Measurements from ENCODE around the gene TMX3. TPM values are rescaled to one million over a fixed set of nuclear protein-coding genes. Genes with fewer than 3 reads are reported as not detected.
A peak's percentile ranks its signal among the peaks of the same experiment; 100 is the strongest.

Gene TMX3
- total and polyA plus RNA-seq, 8 donors: 11.1 to 25.5 (median 15.6) TPM

DNA sequence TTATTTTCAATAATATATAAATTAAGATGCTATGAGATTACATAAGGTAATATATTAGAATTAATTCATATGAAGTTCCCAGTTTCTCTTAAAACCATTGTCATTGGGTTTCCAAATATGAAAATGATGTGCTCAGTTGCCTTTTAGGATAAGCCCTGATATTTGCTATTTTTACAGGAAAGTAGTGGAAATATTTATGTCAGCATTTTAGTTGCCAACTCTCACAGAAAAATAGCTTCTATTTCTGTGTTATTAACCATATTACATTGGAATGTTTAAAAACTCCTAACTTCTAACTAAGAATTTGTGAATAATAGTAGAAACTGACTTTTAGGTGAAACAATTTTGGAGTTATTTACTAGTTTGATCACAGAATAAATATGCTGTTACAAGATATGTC is 74.0 kb downstream of the TMX3 start:
- Histone ChIP-seq H3K4me3 (no peak overlapping the region), H3K9me3 (no peaks in the 10 kb centered on the region), H3K4me1 (no peaks in the 10 kb centered on the region), H3K27ac (no peak overlapping the region), H3K27me3 (no peaks in the 10 kb centered on the region), H3K36me3 (no peaks in the 10 kb centered on the region)
- TF ChIP-seq, protein P1, sequence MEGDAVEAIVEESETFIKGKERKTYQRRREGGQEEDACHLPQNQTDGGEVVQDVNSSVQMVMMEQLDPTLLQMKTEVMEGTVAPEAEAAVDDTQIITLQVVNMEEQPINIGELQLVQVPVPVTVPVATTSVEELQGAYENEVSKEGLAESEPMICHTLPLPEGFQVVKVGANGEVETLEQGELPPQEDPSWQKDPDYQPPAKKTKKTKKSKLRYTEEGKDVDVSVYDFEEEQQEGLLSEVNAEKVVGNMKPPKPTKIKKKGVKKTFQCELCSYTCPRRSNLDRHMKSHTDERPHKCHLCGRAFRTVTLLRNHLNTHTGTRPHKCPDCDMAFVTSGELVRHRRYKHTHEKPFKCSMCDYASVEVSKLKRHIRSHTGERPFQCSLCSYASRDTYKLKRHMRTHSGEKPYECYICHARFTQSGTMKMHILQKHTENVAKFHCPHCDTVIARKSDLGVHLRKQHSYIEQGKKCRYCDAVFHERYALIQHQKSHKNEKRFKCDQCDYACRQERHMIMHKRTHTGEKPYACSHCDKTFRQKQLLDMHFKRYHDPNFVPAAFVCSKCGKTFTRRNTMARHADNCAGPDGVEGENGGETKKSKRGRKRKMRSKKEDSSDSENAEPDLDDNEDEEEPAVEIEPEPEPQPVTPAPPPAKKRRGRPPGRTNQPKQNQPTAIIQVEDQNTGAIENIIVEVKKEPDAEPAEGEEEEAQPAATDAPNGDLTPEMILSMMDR (IDR thresholded peaks at IDR 0.05): no peak
- DNase-seq: no peak
- no peak for FAIRE-seq
- intact Hi-C loops (cut with DNase I): no loop called here
- ATAC-seq: no peak

DNA sequence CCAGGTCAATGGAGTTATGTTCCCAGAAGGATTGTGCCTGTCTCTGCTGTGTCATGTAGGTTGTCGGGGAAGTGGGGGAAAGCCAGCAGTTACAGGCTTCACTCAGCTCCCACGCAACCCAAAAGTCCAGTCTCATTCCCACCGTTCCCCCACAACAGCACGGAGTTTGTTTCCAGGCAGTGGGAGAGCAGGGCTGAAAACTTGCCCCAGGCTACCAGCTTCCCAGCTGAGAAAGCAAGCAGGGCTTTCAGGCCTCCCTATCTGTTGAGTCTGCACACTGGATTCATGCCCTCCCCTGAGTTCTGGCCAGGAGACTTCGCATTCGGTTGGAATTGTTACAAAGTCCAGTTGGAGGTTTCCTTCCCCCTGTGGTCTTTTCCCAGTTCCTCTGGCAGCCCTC is 76.3 kb downstream of the TMX3 start:
- H3K4me3 ChIP-seq: no peak overlapping the region
- H3K27me3 ChIP-seq: no peaks in the 10 kb centered on the region
- H3K27ac ChIP-seq: no peak overlapping the region
- WGBS, 2 donors: 79 to 80% methylated on average over 6 of the region's 6 CpGs
- H3K9me3 ChIP-seq: no peaks in the 10 kb centered on the region
- TF ChIP-seq, protein P1 (IDR thresholded peaks at IDR 0.05): no peak
- ATAC-seq (no peak), DNase-seq (no peak), FAIRE-seq (no peak)
- no peaks in the 10 kb centered on the region for H3K4me1 ChIP-seq
- intact Hi-C loops (cut with DNase I): no loop called here
- no peaks in the 10 kb centered on the region for H3K36me3 ChIP-seq

DNA sequence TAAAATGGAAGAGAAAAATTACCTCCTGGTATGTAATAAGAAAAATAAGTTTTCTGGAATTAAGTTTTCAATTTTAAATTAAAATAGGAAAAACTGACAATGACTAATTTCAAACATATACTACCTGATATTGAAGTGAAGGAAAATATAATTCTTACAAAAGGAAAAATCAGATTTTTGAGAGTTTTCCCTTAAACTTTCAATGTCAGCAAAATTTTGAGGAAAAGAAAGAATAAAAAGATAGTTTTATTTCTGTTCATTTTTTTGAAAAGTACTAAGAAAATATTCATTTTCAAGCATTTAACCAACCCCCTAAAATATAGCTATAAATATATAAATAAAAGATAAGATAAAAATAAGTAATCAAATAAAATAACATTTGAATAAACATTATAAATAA is 87.1 kb downstream of the TMX3 start:
- no peaks in the 10 kb centered on the region for H3K27me3 ChIP-seq
- H3K4me3 ChIP-seq: no peak overlapping the region
- FAIRE-seq (peak; percentile 91), DNase-seq (no peak), ATAC-seq (no peak)
- H3K4me1 ChIP-seq: no peaks in the 10 kb centered on the region
- H3K27ac ChIP-seq: no peak overlapping the region
- intact Hi-C loops (cut with DNase I): no loop called here
- TF ChIP-seq, protein P1 (IDR thresholded peaks at IDR 0.05): no peak
- no peaks in the 10 kb centered on the region for H3K9me3 ChIP-seq
- no peaks in the 10 kb centered on the region for H3K36me3 ChIP-seq

Other genes starting within 250 kb of the TMX3 start
- gene CCDC102B, start 83.0 kb upstream of the TMX3 start, total RNA-seq: 1 to 10 TPM; 1.2 to 6.2 (median 1.9) TPM
- 1 to 10 TPM in 1 of 2 donors, under 1 TPM in 1; 0.99 to 1.8 TPM for gene CCDC102B, start 83.0 kb upstream of the TMX3 start, polyA plus RNA-seq